Calu3 (cell line): Measurements from ENCODE around the gene SHANK3. TPM values are rescaled to one million over a fixed set of nuclear protein-coding genes. Genes with fewer than 3 reads are reported as not detected.

Experiments used
- BruUV-seq: library from RNA; stranded (reverse); fragments of 400-500 nt; replicated peaks from 2 replicates; lab custom pipeline; 2021; lab: Mats Ljungman, UMichigan
- CTCF ChIA-PET: fragments of 300-600 bp; sonication (Branson Sonifier 250); formaldehyde crosslinking; loops from one replicate; lab custom pipeline; 2022; ENCODE audit warnings: antibody characterized with exemption; lab: Charles Lee
- DNase-seq: peaks from one replicate; pipeline ENCODE4 v3.0.0; 2022
- H3K27ac Mint-ChIP-seq: one replicate; pipeline ENCODE4 v1.8.0; 2022; ENCODE audit warnings: mixed read lengths; ENCODE audit not compliant: unreplicated experiment
- H3K27me3 Mint-ChIP-seq: one replicate; pipeline ENCODE4 v1.8.0; 2022; ENCODE audit warnings: mixed read lengths; ENCODE audit not compliant: unreplicated experiment
- H3K36me3 Mint-ChIP-seq: one replicate; pipeline ENCODE4 v1.8.0; 2022; ENCODE audit warnings: mild to moderate bottlenecking, moderate library complexity, mixed read lengths; ENCODE audit not compliant: insufficient read depth, unreplicated experiment
- H3K4me1 Mint-ChIP-seq: one replicate; pipeline ENCODE4 v1.8.0; 2022; ENCODE audit warnings: mild to moderate bottlenecking, low read depth, mixed read lengths; ENCODE audit not compliant: unreplicated experiment
- H3K4me3 Mint-ChIP-seq: one replicate; pipeline ENCODE4 v1.8.0; 2022; ENCODE audit warnings: mild to moderate bottlenecking, low read depth, moderate library complexity, mixed read lengths; ENCODE audit not compliant: unreplicated experiment
- H3K9me3 Mint-ChIP-seq: one replicate; pipeline ENCODE4 v1.8.0; 2022; ENCODE audit warnings: low read depth, mixed read lengths; ENCODE audit not compliant: unreplicated experiment
- intact Hi-C: fragments of 100-400 bp; cut with micrococcal nuclease; formaldehyde crosslinking; loops from one replicate; pipeline ENCODE4 v1.10.0; 2022; ENCODE audit not compliant: unreplicated experiment
- total RNA-seq: library from RNA; stranded (reverse); gene quantifications from 2 replicates; pipeline ENCODE4 v1.2.3, GENCODE V29; 2022
- TF ChIP-seq, protein P1 (sequence below): fragments of 200-600 bp; IDR thresholded peaks from one replicate; pipeline ENCODE4 v1.8.0; 2022; ENCODE audit warnings: antibody characterized with exemption; ENCODE audit not compliant: unreplicated experiment

SHANK3 gene
- total RNA-seq, 1 experiment from 2014 or later = 2.1 TPM

DNA sequence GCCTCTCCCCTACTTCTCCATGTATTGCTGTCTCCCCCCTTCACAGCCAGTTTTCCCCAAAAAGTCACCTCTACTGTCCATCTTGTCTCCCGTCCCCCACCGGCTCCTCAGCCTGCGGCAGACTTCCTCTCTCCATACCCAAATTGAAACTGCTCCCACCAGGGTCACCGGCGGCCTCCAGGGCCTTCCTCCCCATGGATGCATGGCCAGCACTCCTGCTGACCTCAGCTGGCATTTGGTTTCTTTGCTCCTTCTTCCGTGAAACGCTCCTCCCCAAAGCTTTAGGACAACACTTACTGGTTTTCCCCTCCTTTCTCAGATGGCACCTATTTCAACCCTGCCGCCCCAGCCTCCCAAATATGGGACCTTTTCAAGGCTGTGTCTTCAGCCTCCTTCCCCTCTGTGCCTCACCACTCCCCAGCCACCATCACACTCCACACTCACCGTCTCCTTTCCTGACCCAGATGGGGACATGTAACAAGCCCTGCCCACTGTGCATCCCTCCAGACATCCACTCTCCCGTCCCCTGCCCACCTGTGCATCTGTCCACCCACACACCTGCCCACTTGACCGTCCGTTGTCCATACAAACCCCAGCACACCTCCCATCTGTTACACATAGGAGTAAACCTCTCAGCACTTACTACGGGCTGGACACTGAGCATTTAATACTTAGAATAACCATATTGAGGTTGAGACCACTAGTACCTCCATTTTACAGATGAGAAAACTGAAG, 43.8 kb downstream of the SHANK3 start:
- intact Hi-C loops = no loop called here
- Mint-ChIP-seq H3K4me1 (no peaks in the 10 kb centered on the region), H3K4me3 (no peak overlapping the region), H3K9me3 (no peaks in the 10 kb centered on the region), H3K27ac (no peak overlapping the region), H3K36me3 (no peaks in the 10 kb centered on the region), H3K27me3 (peaks cover 65% of the 10 kb centered on the region)
- no peak for DNase-seq
- CTCF ChIA-PET = no interaction called here
- no TSS peak for BruUV-seq
- TF ChIP-seq, protein P1, sequence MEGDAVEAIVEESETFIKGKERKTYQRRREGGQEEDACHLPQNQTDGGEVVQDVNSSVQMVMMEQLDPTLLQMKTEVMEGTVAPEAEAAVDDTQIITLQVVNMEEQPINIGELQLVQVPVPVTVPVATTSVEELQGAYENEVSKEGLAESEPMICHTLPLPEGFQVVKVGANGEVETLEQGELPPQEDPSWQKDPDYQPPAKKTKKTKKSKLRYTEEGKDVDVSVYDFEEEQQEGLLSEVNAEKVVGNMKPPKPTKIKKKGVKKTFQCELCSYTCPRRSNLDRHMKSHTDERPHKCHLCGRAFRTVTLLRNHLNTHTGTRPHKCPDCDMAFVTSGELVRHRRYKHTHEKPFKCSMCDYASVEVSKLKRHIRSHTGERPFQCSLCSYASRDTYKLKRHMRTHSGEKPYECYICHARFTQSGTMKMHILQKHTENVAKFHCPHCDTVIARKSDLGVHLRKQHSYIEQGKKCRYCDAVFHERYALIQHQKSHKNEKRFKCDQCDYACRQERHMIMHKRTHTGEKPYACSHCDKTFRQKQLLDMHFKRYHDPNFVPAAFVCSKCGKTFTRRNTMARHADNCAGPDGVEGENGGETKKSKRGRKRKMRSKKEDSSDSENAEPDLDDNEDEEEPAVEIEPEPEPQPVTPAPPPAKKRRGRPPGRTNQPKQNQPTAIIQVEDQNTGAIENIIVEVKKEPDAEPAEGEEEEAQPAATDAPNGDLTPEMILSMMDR = no peak

DNA sequence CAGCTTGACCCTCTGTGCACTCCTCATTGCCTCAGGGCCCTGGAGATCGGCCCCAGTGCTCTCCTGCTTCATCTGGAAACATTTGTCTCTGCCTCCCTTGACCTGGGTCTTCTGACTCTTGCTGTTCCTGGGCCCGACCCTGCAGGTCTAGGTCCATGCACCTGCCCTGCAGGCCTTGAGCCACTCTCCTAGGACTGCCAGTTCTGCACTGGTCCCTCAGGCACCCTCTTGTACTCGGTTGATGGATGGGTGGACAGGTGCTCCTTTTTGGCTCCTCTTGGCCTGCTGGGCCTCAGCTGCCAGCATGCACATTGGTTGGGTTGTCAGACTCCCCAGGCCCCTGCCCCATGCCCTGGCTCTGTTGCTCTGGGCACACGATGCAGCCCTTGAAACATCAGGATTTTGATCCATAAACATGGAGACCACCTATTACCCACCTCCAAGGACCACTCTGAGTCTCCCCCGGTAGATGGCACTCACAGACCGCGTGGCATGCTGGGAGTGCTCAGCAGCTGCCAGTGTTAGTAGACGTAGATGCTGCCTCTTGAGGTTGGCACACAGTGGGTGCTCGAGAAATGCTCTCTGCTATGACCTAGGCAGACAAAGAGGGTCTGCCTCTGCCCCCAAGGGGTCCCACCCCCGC, 45.2 kb downstream of the SHANK3 start:
- intact Hi-C loops = no loop called here
- Mint-ChIP-seq H3K36me3 (no peaks in the 10 kb centered on the region), H3K4me1 (no peaks in the 10 kb centered on the region), H3K9me3 (no peaks in the 10 kb centered on the region), H3K4me3 (no peak overlapping the region), H3K27ac (no peak overlapping the region), H3K27me3 (peaks cover 64% of the 10 kb centered on the region)
- TF ChIP-seq, protein P1 = no peak
- no TSS peak for BruUV-seq
- DNase-seq = no peak
- CTCF ChIA-PET = no interaction called here

DNA sequence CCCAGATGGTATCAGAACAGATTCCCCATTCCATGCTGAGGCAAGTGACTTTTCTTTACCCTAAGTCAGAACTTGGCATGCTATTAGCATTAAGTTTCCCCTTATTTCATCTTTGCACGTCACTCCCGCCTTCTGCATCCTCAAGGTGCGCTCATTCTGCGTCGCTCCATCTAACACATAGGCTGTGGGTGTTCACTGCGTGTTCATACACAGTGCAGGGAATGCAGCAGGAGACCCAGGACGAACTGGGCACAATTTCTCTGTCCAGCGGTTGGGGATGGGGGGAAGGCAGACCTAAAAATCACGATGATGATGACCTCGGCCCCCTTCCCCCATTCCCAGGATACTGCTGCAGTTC, 45.7 kb downstream of the SHANK3 start:
- no peak for DNase-seq
- CTCF ChIA-PET = no interaction called here
- TF ChIP-seq, protein P1 = no peak
- no peaks in the 10 kb centered on the region for H3K36me3 Mint-ChIP-seq
- no peak overlapping the region for H3K27ac Mint-ChIP-seq
- H3K4me3 Mint-ChIP-seq = no peak overlapping the region
- H3K27me3 Mint-ChIP-seq = peaks cover 66% of the 10 kb centered on the region
- no peaks in the 10 kb centered on the region for H3K9me3 Mint-ChIP-seq
- BruUV-seq = no TSS peak
- H3K4me1 Mint-ChIP-seq = no peaks in the 10 kb centered on the region
- intact Hi-C loops = no loop called here

DNA sequence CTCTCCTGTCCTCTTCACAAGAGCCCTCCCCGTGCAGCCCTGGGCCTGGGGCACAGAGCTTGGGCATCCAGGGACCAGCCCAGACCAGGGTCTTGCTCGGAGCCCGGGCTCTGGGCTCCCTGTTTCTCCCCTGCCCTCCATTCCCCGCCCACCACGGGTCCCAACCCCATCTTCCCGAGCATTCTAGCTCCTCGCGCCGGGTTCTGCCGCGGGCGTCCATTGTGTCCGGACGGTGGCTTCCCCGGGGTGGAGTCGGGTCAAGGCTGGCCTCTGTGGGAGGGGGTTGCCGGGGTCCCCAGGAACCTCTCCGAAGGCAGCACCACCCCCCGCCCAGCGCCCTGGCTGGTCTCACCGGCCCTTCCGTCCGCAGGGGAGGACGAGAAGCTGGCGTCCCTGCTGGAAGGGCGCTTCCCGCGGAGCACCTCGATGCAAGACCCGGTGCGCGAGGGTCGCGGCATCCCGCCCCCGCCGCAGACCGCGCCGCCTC, 47.2 kb downstream of the SHANK3 start:
- Mint-ChIP-seq H3K4me3 (no peak overlapping the region), H3K4me1 (no peaks in the 10 kb centered on the region), H3K27me3 (peaks cover 62% of the 10 kb centered on the region), H3K27ac (no peak overlapping the region), H3K9me3 (no peaks in the 10 kb centered on the region), H3K36me3 (no peaks in the 10 kb centered on the region)
- no TSS peak for BruUV-seq
- DNase-seq = no peak
- TF ChIP-seq, protein P1 = no peak
- intact Hi-C loops = no loop called here
- CTCF ChIA-PET = no interaction called here
